Breast epithelium (tissue), 4 donors: ENCODE results near the gene OSBPL10. TPM values are rescaled to one million over a fixed set of nuclear protein-coding genes. Genes with fewer than 3 reads are reported as not detected.
"Not testable (repeated sequence)": the region's sequence is repeated elsewhere in the genome, so short reads cannot be mapped to it uniquely, and the experiment has no call there.

Source experiments
- DNase-seq, 2 donors: peaks; one replicate each; pipeline ENCODE4 v3.0.0-alpha.2; 2019; ENCODE audit warnings: low spot score in 2 of 2
- H3K27ac ChIP-seq, 2 donors: fragments of 200-600 bp; sonication (generic) in 1 of 2; one replicate each; pipeline ENCODE4 v1.5.1; 2016 to 2019; ENCODE audit warnings: mild to moderate bottlenecking in 1 of 2
- H3K27me3 ChIP-seq, 2 donors: fragments of 200-600 bp; sonication (generic) in 1 of 2; one replicate each; pipeline versions ENCODE4 v1.5.1 to v1.6.0; 2017 to 2019; ENCODE audit warnings: control low read depth in 1 of 2, mild to moderate bottlenecking in 1 of 2
- H3K36me3 ChIP-seq: fragments of 200-600 bp; one replicate; pipeline ENCODE4 v1.5.1; 2019
- H3K4me1 ChIP-seq, 2 donors: fragments of 200-600 bp; sonication (generic); one replicate each; pipeline ENCODE4 v1.5.1; 2016 to 2019; ENCODE audit warnings: control low read depth in 1 of 2
- H3K4me3 ChIP-seq, 3 donors: fragments of 200-600 bp; sonication (generic); 1 replicate in 2 of 3; 2 replicates in 1 of 3; pipeline ENCODE4 v1.5.1; 2016 to 2019; ENCODE audit warnings: mild to moderate bottlenecking in 3 of 3, moderate library complexity in 2 of 3
- H3K9me3 ChIP-seq, 2 donors: fragments of 200-600 bp; sonication (generic) in 1 of 2; one replicate each; pipeline ENCODE4 v1.5.1; 2016 to 2019; ENCODE audit warnings: control low read depth in 1 of 2
- CTCF ChIP-seq, 3 donors: fragments of 450-650 bp; IDR thresholded peaks; one replicate each; pipeline ENCODE4 v1.5.1; 2016 to 2017; ENCODE audit warnings: antibody characterized with exemption in 3 of 3, mild to moderate bottlenecking in 3 of 3, moderate library complexity in 3 of 3
- POLR2A ChIP-seq: fragments of 450-650 bp; IDR thresholded peaks from one replicate; pipeline ENCODE4 v1.6.1; 2016; ENCODE audit warnings: antibody characterized with exemption, mild to moderate bottlenecking, moderate library complexity
- POLR2AphosphoS5 ChIP-seq, 3 donors: sonication (generic); formaldehyde crosslinking; IDR thresholded peaks; one replicate each; pipeline ENCODE4 v1.6.1; 2017; ENCODE audit warnings: antibody characterized with exemption in 3 of 3
- intact Hi-C: fragments of 100-400 bp; cut with DNase I; formaldehyde crosslinking; loops from one replicate; pipeline ENCODE4 v1.15.1; 2023; ENCODE audit warnings: low total_unique reads
- total RNA-seq, 3 donors: library from RNA; depleted of rRNA; stranded (reverse); fragments of >200 nt; gene quantifications; one replicate each; pipeline ENCODE4 v1.1.0, GENCODE V29; 2016

Gene OSBPL10
- total RNA-seq, 3 donors from 2014 or later: 17.6 to 47.4 (median 26.5) TPM

DNA sequence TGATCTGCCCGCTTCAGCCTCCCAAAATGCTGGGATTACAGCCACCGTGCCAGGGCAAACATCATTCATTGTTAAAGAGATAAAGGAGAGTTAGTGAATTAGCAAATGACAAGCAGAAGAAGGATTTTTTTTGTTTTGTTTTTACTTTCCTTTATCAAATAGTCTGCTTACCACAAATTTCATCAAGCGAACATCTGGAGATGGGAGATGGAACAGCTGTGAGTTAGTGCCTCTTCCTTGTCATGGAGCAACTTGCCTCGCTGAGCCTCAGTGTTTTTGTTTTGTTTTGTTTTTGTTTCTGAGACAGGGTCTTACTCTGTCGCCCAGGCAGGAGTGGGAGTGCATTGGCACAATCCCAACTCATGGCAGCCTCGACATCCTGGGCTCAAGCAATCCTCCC is 16.4 kb upstream of the OSBPL10 start:
- no peaks in the 10 kb centered on the region for H3K4me1 ChIP-seq
- no peaks in the 10 kb centered on the region for H3K27me3 ChIP-seq
- TF ChIP-seq POLR2A (no peak), CTCF (IDR thresholded peaks at IDR 0.05) (no peak), POLR2AphosphoS5 (IDR thresholded peaks at IDR 0.05) (no peak)
- no peaks in the 10 kb centered on the region for H3K36me3 ChIP-seq
- peaks cover 0 to 5% of the 10 kb centered on the region in 2 donors for H3K9me3 ChIP-seq
- H3K4me3 ChIP-seq: no peak overlapping the region
- no peak overlapping the region for H3K27ac ChIP-seq
- intact Hi-C loops: no loop called here
- DNase-seq: no peak

DNA sequence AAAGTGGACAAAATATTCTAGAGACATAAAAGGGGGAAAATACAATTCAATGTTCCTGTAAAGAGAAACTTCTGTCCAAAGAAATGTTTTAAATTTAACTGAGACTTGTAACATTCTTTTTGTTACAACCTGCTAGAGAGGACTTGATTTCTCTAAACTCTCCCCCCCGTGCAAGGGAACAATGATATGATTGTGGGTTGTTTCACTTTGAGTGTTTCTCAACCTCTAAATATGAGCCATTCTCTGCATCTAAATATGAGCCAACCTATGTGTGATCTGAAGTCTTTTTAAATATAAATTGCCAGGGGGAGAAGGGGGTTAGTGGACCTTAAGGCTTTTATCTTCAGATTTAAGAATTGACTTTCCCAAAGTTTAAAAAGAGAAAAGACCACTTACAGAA is 15.1 kb upstream of the OSBPL10 start:
- Histone ChIP-seq H3K9me3 (peaks cover under 1 to 5% of the 10 kb centered on the region in 2 donors), H3K36me3 (no peaks in the 10 kb centered on the region), H3K4me1 (no peaks in the 10 kb centered on the region), H3K27me3 (no peaks in the 10 kb centered on the region), H3K4me3 (no peak overlapping the region), H3K27ac (no peak overlapping the region)
- no peak for TF ChIP-seq POLR2AphosphoS5 (IDR thresholded peaks at IDR 0.05)
- TF ChIP-seq POLR2A: no peak
- no peak for TF ChIP-seq CTCF (IDR thresholded peaks at IDR 0.05)
- intact Hi-C loops: no loop called here
- DNase-seq: no peak

GRCh38 chr3:31995026-31995425 is 14.0 kb upstream of the OSBPL10 start:
- H3K27ac ChIP-seq, H3K4me1 ChIP-seq, intact Hi-C loops, H3K27me3 ChIP-seq, H3K36me3 ChIP-seq, H3K4me3 ChIP-seq, DNase-seq: not testable (repeated sequence)
- H3K9me3 ChIP-seq: peaks cover 12% of the 10 kb centered on the region in 2 donors

- intact Hi-C loops: no loop called here
- Histone ChIP-seq H3K27me3 (no peaks in the 10 kb centered on the region), H3K4me1 (no peaks in the 10 kb centered on the region), H3K27ac (no peak overlapping the region), H3K4me3 (no peak overlapping the region), H3K9me3 (peaks cover 15 to 24% of the 10 kb centered on the region in 2 donors), H3K36me3 (no peaks in the 10 kb centered on the region)
- no peak for DNase-seq
- TF ChIP-seq POLR2AphosphoS5 (IDR thresholded peaks at IDR 0.05) (no peak), CTCF (IDR thresholded peaks at IDR 0.05) (no peak), POLR2A (no peak)
Observed at GRCh38 chr3:31993843-31994242, 12.8 kb upstream of the OSBPL10 start.

DNA sequence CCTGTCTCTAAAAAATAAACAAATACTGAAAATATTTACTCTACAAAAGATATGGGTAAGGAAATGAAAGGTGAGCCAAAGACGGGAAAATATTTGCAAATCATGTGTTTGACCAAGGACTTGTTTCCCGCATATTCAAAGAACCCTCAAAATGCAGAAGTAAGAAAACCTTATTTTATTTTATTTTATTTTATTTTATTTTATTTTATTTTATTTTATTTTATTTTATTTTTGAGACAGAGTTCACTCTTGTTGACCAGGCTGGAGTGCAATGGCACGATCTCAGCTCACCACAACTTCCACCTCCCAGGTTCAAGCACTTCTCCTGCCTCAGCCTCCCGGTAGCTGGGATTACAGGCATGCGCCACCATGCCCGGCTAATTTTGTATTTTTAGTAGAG is 11.9 kb upstream of the OSBPL10 start:
- H3K4me1 ChIP-seq, intact Hi-C loops, H3K4me3 ChIP-seq, H3K36me3 ChIP-seq, H3K27ac ChIP-seq, DNase-seq, H3K27me3 ChIP-seq: not testable (repeated sequence)
- peaks cover 20 to 32% of the 10 kb centered on the region in 2 donors for H3K9me3 ChIP-seq

GRCh38 chr3:31988271-31988670 is 7.2 kb upstream of the OSBPL10 start:
- TF ChIP-seq POLR2AphosphoS5 (IDR thresholded peaks at IDR 0.05): no peak
- no peak for TF ChIP-seq POLR2A
- TF ChIP-seq CTCF (IDR thresholded peaks at IDR 0.05): no peak
- intact Hi-C loops: no loop called here
- Histone ChIP-seq H3K4me1 (no peaks in the 10 kb centered on the region), H3K36me3 (no peaks in the 10 kb centered on the region), H3K4me3 (no peak overlapping the region), H3K9me3 (peaks cover 14 to 32% of the 10 kb centered on the region in 2 donors), H3K27ac (no peak overlapping the region), H3K27me3 (no peaks in the 10 kb centered on the region)
- no peak for DNase-seq
